Vagina (tissue), 2 donors: ENCODE measurements around the gene NAA38. TPM values are rescaled to one million over a fixed set of nuclear protein-coding genes. Genes with fewer than 3 reads are reported as not detected.

Experiments used
- DNase-seq, 2 donors: peaks; one replicate each; pipeline ENCODE4 v3.0.0-alpha.2; 2017; ENCODE audit errors: extremely low spot score in 2 of 2
- H3K27ac ChIP-seq: fragments of 200-600 bp; sonication (generic); one replicate; pipeline ENCODE4 v1.5.1; 2019
- H3K27me3 ChIP-seq: fragments of 200-600 bp; sonication (generic); one replicate; pipeline ENCODE4 v1.5.1; 2019
- H3K36me3 ChIP-seq, 2 donors: fragments of 200-600 bp; sonication (generic); one replicate each; pipeline ENCODE4 v1.5.1; 2017 to 2019
- H3K4me1 ChIP-seq: fragments of 200-600 bp; sonication (generic); one replicate; pipeline ENCODE4 v1.5.1; 2019
- H3K4me3 ChIP-seq, 2 donors: fragments of 200-600 bp; sonication (generic); 1 replicate in 1 of 2; 2 replicates in 1 of 2; pipeline ENCODE4 v1.5.1; 2016 to 2019
- H3K9me3 ChIP-seq: fragments of 200-600 bp; sonication (generic); one replicate; pipeline ENCODE4 v1.5.1; 2019
- POLR2A ChIP-seq, 2 donors: fragments of 450-650 bp; IDR thresholded peaks; one replicate each; pipeline ENCODE4 v1.6.1; 2017; ENCODE audit warnings: antibody characterized with exemption in 2 of 2, mild to moderate bottlenecking in 2 of 2, moderate library complexity in 2 of 2
- POLR2AphosphoS5 ChIP-seq, 2 donors: sonication (generic); formaldehyde crosslinking; IDR thresholded peaks; one replicate each; pipeline ENCODE4 v1.9.0; 2017; ENCODE audit warnings: antibody characterized with exemption in 2 of 2, mild to moderate bottlenecking in 2 of 2, low read depth in 1 of 2; ENCODE audit not compliant: insufficient read depth in 1 of 2
- intact Hi-C: fragments of 100-400 bp; cut with DNase I; formaldehyde crosslinking; loops from one replicate; pipeline ENCODE4 v1.15.1; 2023
- total RNA-seq: library from RNA; depleted of rRNA; stranded (reverse); fragments of >200 nt; gene quantifications from one replicate; pipeline ENCODE4 v1.2.3, GENCODE V29; 2016
- TF ChIP-seq, protein P1 (sequence below), 3 experiments: fragments of 450-650 bp in 2 of 3; fragments of 200-600 bp in 1 of 3; sonication (generic) in 1 of 3; IDR thresholded peaks; one replicate each; pipeline ENCODE4 v1.5.1; 2017 to 2019; ENCODE audit warnings: antibody characterized with exemption in 3 of 3, mild to moderate bottlenecking in 2 of 3, moderate library complexity in 2 of 3

Gene NAA38
- total RNA-seq, 1 donor from 2014 or later: 83.5 TPM

DNA sequence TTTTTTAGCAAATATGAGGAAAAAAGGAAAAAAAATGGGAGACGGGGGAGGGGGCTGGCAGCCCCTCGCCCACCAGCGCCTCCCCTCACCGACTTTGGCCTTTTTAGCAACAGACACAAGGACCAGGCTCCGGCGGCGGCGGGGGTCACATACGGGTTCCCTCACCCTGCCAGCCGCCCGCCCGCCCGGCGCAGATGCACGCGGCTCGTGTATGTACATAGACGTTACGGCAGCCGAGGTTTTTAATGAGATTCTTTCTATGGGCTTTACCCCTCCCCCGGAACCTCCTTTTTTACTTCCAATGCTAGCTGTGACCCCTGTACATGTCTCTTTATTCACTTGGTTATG, 3.7 kb downstream of the NAA38 start:
- no peaks in the 10 kb centered on the region for H3K27me3 ChIP-seq
- peaks cover 39% of the 10 kb centered on the region for H3K4me1 ChIP-seq
- no peak overlapping the region for H3K4me3 ChIP-seq
- peaks cover 0 to 28% of the 10 kb centered on the region in 2 donors for H3K36me3 ChIP-seq
- no peak overlapping the region for H3K27ac ChIP-seq
- TF ChIP-seq, protein P1, sequence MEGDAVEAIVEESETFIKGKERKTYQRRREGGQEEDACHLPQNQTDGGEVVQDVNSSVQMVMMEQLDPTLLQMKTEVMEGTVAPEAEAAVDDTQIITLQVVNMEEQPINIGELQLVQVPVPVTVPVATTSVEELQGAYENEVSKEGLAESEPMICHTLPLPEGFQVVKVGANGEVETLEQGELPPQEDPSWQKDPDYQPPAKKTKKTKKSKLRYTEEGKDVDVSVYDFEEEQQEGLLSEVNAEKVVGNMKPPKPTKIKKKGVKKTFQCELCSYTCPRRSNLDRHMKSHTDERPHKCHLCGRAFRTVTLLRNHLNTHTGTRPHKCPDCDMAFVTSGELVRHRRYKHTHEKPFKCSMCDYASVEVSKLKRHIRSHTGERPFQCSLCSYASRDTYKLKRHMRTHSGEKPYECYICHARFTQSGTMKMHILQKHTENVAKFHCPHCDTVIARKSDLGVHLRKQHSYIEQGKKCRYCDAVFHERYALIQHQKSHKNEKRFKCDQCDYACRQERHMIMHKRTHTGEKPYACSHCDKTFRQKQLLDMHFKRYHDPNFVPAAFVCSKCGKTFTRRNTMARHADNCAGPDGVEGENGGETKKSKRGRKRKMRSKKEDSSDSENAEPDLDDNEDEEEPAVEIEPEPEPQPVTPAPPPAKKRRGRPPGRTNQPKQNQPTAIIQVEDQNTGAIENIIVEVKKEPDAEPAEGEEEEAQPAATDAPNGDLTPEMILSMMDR (IDR thresholded peaks at IDR 0.05): no peak
- no peak for TF ChIP-seq POLR2AphosphoS5 (IDR thresholded peaks at IDR 0.05; ENCODE audit: insufficient read depth in 1 of 2, low read depth in 1 of 2)
- no peaks in the 10 kb centered on the region for H3K9me3 ChIP-seq
- DNase-seq: peak in 1 of 2 donors; percentile 83
- intact Hi-C loops: loop anchor here (5.0 kb wide), 1 partner anchor 34 kb away; the partner anchor contains the start of gene CHD3

DNA sequence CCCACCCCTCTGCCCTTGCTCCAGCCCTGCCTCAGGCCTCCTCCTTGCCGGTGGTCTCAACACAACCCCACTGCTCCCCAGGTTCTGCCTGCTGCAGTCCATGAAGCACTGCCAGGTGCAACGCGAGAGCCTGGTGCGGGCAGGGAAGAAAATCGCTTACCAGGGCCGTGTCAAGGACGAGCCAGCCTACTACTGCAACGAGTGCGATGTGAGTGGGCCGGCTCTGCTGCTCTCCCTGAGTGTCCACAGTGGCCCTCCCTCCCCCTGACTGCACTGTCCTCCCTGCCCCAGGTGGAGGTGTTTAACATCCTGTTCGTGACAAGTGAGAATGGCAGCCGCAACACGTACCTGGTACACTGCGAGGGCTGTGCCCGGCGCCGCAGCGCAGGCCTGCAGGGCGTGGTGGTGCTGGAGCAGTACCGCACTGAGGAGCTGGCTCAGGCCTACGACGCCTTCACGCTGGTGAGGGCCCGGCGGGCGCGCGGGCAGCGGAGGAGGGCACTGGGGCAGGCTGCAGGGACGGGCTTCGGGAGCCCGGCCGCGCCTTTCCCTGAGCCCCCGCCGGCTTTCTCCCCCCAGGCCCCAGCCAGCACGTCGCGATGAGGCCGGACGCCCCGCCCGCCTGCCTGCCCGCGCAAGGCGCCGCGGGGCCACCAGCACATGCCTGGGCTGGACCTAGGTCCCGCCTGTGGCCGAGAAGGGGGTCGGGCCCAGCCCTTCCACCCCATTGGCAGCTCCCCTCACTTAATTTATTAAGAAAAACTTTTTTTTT, 4.3 kb downstream of the NAA38 start:
- peak in 1 of 2 donors; percentile 88 for DNase-seq
- Histone ChIP-seq H3K9me3 (no peaks in the 10 kb centered on the region), H3K27ac (no peak overlapping the region), H3K4me1 (peaks cover 33% of the 10 kb centered on the region), H3K4me3 (no peak overlapping the region), H3K27me3 (no peaks in the 10 kb centered on the region), H3K36me3 (peaks cover 0 to 33% of the 10 kb centered on the region in 2 donors)
- intact Hi-C loops: loop anchor here (5.0 kb wide), 1 partner anchor 34 kb away; the partner anchor contains the start of gene CHD3
- TF ChIP-seq, protein P1 (IDR thresholded peaks at IDR 0.05): no peak
- TF ChIP-seq POLR2A (IDR thresholded peaks at IDR 0.05) (no peak), POLR2AphosphoS5 (IDR thresholded peaks at IDR 0.05; ENCODE audit: insufficient read depth in 1 of 2, low read depth in 1 of 2) (no peak)

DNA sequence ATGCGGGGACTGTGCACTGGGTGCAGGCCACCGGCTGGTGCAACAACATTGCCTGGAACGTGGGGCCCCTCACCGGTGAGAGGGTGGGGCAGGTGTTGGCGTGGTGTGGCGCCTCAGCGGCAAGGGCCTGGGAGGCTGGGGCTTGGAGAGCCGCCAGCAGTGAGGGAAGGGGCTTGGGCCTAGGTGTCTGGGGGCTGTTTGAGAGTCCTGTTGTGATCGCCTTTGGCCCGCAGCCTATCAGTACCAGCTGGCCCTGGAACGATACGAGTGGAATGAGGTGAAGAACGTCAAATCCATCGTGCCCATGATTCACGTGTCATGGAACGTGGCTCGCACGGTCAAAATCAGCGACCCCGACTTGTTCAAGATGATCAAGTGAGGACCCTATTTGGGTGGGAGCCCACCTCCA, 5.1 kb downstream of the NAA38 start:
- Histone ChIP-seq H3K9me3 (no peaks in the 10 kb centered on the region), H3K4me3 (no peak overlapping the region), H3K27ac (peak overlapping the region; percentile 56), H3K4me1 (peaks cover 32% of the 10 kb centered on the region), H3K36me3 (peaks cover 0 to 42% of the 10 kb centered on the region in 2 donors), H3K27me3 (no peaks in the 10 kb centered on the region)
- intact Hi-C loops: loop anchor here (5.0 kb wide), 1 partner anchor 35 kb away; the partner anchor contains the start of gene CHD3
- TF ChIP-seq, protein P1 (IDR thresholded peaks at IDR 0.05): no peak
- no peak for TF ChIP-seq POLR2A (IDR thresholded peaks at IDR 0.05)
- no peak for DNase-seq

DNA sequence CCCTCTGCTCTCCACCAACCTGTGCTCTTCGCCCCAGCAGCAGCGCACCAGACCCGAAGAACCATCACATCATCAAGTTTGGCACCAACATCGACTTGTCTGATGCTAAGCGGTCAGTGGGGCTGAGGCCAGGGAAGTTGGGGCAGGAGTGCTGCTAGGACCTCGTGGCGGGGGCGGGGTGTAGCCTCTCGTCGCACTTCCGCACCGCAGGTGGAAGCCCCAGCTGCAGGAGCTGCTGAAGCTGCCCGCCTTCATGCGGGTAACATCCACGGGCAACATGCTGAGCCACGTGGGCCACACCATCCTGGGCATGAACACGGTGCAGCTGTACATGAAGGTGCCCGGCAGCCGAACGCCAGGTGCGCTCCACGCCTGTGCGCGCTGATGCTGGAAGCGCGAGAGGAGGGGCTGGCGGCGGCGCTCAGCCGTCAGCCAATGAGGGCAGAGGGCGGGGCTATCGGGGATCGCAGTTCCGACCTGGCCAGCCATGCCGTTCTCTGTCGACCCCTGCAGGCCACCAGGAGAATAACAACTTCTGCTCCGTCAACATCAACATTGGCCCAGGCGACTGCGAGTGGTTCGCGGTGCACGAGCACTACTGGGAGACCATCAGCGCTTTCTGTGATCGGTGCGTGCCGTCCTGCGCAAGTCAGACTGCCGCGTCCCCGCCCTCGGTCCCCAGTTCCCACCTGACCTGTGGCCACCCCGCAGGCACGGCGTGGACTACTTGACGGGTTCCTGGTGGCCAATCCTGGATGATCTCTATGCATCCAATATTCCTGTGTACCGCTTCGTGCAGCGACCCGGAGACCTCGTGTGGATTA, 5.7 kb downstream of the NAA38 start:
- intact Hi-C loops: loop anchor here (5.0 kb wide), 1 partner anchor 36 kb away; the partner anchor contains the start of gene CHD3
- no peaks in the 10 kb centered on the region for H3K9me3 ChIP-seq
- peak overlapping the region; percentile 56 for H3K27ac ChIP-seq
- TF ChIP-seq POLR2AphosphoS5 (IDR thresholded peaks at IDR 0.05; ENCODE audit: insufficient read depth in 1 of 2, low read depth in 1 of 2) (peak; percentile 69 to 74), POLR2A (IDR thresholded peaks at IDR 0.05) (no peak)
- TF ChIP-seq, protein P1 (IDR thresholded peaks at IDR 0.05): peak; percentile 95 to 99 (median 98)
- H3K27me3 ChIP-seq: no peaks in the 10 kb centered on the region
- H3K36me3 ChIP-seq: peaks cover 0 to 48% of the 10 kb centered on the region in 2 donors
- peak; percentile 90 to 96 for DNase-seq
- H3K4me3 ChIP-seq: peak overlapping the region in 1 of 2 donors; percentile 2
- H3K4me1 ChIP-seq: peaks cover 30% of the 10 kb centered on the region
